Brain microvascular endothelial cell (primary cell): ENCODE results near the gene TAF3.
"Not testable (repeated sequence)": the region's sequence is repeated elsewhere in the genome, so short reads cannot be mapped to it uniquely, and the experiment has no call there.

Experiments used
- DNase-seq: peaks from one replicate; pipeline ENCODE4 v3.0.0-alpha.2; 2020
- H3K27ac ChIP-seq: fragments of 250-450 bp; sonication (Bioruptor Pico); 2 replicates; pipeline ENCODE4 v1.5.1; 2020; ENCODE audit warnings: mild to moderate bottlenecking, moderate library complexity
- H3K27me3 ChIP-seq: fragments of 250-450 bp; sonication (Bioruptor Pico); replicated peaks from 2 replicates; pipeline ENCODE4 v1.5.1; 2020; ENCODE audit warnings: mild to moderate bottlenecking
- H3K36me3 ChIP-seq: fragments of 250-450 bp; sonication (Bioruptor Pico); replicated peaks from 2 replicates; pipeline ENCODE4 v1.5.1; 2020; ENCODE audit warnings: mild to moderate bottlenecking
- H3K4me3 ChIP-seq: 2 replicates; pipeline ENCODE4 v1.5.1; 2011; ENCODE audit warnings: low read depth, mild to moderate bottlenecking, control low read depth, low read length, moderate library complexity
- CTCF ChIP-seq: IDR thresholded peaks from 2 replicates; pipeline ENCODE4 v1.5.1; 2011; ENCODE audit warnings: low read depth, mild to moderate bottlenecking, moderate library complexity, low read length, control low read depth, inconsistent platforms; ENCODE audit errors: missing control alignments
- in situ Hi-C: cut with HindIII; loops from 2 replicates; pipeline ENCODE4 v1.10.0; 2017; ENCODE audit warnings: low sequenced_read_pairs, low pct_ligation_motif_present

The TAF3 gene

DNA sequence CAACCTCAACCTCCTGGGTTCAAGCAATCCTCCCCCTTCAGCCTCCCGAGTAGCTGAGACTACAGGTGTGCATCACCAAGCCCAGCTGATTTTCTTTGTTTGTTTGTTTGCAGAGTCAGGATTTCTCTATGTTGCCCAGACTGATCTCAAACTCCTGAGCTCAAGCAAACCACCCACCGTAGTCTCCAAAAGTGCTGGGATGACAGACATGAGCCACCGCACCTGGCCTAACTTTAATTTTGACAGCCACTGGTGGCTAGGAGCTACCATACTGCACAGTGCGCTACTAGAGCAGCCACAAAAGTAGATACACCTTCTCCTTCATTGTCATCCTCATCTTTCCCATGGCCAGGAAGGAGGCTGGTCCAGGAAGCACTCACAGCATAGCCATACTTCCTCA lies 205.0 kb downstream of the TAF3 start:
- no peak overlapping the region for H3K4me3 ChIP-seq
- H3K36me3 ChIP-seq = no peaks in the 10 kb centered on the region
- DNase-seq = no peak
- no peak for TF ChIP-seq CTCF
- H3K27me3 ChIP-seq = no peaks in the 10 kb centered on the region
- no peak overlapping the region for H3K27ac ChIP-seq
- in situ Hi-C loops = no loop called here

DNA sequence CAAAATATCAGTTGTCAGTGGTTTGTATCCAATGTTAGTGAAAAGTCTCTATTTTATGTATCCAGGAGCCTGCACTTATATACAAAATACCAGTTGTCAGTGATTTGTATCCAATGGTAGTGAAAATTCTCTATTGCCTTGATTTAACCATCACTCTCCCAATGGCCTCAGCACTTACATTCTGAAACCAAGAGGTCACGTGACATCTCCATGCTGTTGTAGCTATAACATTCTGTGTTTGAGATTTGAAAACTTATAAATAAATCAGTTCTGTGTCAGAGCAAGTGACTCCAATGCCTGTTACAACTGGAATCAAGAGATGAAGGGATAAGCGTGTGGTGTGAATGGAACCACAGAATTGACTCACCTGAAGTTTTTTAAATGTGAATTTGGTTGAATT lies 205.5 kb downstream of the TAF3 start:
- no peak for DNase-seq

GRCh38 chr10:8026349-8027259 lies 208.3 kb downstream of the TAF3 start:
- no peaks in the 10 kb centered on the region for H3K36me3 ChIP-seq
- no peak for TF ChIP-seq CTCF
- in situ Hi-C loops = no loop called here
- H3K27ac ChIP-seq = no peak overlapping the region
- no peaks in the 10 kb centered on the region for H3K27me3 ChIP-seq
- H3K4me3 ChIP-seq = no peak overlapping the region
- no peak for DNase-seq

More for the DNA sequence above, 205.5 kb downstream of the TAF3 start:
- Histone ChIP-seq H3K36me3 (no peaks in the 10 kb centered on the region), H3K27ac (no peak overlapping the region), H3K27me3 (no peaks in the 10 kb centered on the region), H3K4me3 (no peak overlapping the region)
- in situ Hi-C loops = no loop called here
- TF ChIP-seq CTCF = no peak

- H3K27ac ChIP-seq, in situ Hi-C loops, DNase-seq, H3K4me3 ChIP-seq, H3K36me3 ChIP-seq: not testable (repeated sequence)
- H3K27me3 ChIP-seq = peaks cover 26% of the 10 kb centered on the region
Observed at GRCh38 chr10:8031211-8031610, 212.9 kb downstream of the TAF3 start.

DNA sequence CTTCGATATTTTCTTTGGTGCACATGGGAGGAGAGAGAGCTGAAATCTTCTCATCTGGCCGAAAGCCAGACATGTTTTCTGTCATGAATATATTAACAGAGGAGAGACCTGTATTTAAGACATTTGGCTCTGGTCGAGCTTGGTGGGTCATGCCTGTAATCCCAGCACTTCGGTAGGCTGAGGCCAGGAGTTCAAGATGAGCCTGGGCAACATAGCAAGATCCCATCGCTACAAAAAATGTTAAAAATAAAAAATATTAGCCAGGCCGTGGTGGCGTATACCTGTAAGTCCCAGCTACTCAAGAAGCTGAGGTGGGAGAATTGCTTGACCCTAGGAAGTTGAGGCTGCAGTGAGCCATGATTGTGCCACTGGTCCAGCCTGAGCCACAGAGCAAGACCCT lies 214.3 kb downstream of the TAF3 start:
- peaks cover 38% of the 10 kb centered on the region for H3K27me3 ChIP-seq
- no peak for DNase-seq
- H3K27ac ChIP-seq = no peak overlapping the region
- no peak for TF ChIP-seq CTCF
- no peak overlapping the region for H3K4me3 ChIP-seq
- no peaks in the 10 kb centered on the region for H3K36me3 ChIP-seq
- in situ Hi-C loops = no loop called here

DNA sequence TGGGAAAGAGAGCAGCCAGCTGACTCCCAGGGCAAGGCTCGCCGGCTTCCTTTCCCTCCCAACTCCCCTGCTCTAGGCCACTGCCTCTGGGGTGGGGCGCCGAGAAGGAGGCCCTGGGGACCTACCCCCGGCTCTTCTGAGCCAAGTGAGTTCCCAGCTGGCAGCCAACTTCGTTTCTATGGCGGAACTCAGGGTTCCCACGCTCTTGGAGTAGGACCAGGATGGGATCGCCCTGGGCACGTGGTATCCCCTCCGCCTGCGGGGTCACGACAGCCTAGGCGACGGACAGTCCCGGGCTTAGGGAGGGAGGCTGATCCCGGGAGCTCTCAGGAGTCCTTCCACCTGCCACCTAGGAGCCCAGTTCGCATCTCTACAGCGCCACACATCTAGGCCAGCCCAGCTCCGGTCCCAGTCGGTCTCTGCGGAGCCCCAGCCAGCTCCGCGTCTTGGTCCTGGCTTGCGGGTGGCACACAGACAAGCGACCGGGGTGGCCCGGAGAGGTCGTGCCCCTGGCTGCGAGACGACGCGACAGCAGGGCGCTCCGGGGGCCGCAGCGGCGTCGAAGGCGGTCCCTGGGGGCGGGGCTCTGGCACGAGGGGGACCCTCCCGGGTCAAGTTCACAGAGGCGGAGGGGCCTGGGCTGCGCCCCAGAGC lies 215.6 kb downstream of the TAF3 start:
- Histone ChIP-seq H3K27me3 (peaks cover 50% of the 10 kb centered on the region), H3K27ac (no peak overlapping the region), H3K4me3 (no peak overlapping the region), H3K36me3 (no peaks in the 10 kb centered on the region)
- in situ Hi-C loops = no loop called here
- DNase-seq = no peak
- TF ChIP-seq CTCF = no peak
